Retina (tissue), 1 donor: ENCODE data around the gene ANP32D.
"Not testable (repeated sequence)": the region's sequence is repeated elsewhere in the genome, so short reads cannot be mapped to it uniquely, and the experiment has no call there.

ENCODE experiments used
- DNase-seq: peaks from one replicate; pipeline ENCODE4 v3.0.0-alpha.2; 2016

The ANP32D gene

DNA sequence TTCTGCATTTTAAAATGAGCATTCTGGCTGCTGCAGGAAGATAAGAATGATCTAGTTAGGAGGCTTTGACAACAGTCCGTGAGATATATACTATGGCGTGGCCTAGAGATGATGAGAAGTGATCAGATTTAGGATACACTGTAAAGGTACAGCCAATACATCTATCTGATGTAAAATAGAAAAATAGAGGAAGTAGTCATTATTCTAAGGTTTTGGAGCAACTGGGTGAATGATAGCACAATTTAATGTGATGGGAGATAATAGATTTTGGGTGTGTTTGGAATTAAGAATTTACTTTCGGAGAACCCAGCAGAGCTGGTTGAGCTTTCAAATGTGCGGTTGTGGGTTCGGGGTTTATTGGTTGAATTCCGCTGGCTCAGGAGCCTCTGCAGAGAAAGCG lies at the start of gene ANP32D:
TSS of gene ANP32D (plus strand) at position 301 of the 400 bp plus-strand sequence. CDS start 106 bp downstream, outside the sequence.
- no peak for DNase-seq

DNA sequence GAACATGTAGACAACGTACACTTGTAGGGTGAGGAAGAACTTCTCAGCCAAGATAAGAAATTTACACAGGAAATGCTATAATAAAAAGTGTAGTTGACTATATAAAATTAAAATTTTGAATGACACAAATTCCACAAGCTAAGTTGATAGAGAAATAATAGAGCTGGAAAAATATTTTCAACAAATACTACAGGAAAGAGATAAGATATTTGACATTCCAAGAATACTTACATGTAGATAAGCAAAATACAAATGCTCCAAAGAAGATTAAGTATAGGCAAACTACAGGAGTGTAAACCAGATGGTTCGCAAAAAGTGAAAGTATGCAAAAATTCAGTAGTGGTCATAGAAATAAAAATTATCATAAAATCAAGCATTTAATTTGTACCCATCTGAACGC lies 49.2 kb upstream of the ANP32D start:
- DNase-seq = no peak

DNA sequence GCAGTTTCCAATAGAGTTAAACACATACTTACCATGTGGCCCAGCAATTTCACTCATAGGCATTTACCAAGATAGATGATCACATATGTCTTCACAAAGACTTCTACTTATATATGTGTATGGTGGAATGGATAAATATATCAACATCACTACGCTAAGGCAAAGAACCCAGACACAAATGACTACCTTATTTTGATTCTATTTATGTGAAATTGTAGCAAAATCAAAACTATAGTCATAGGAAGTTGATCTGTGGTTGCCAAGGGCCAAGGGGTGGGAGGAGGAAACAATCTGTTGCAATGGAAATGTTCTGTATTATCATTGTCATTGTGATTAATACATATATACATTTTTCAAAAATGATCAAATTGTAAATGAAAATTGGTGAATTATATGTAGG lies 47.7 kb upstream of the ANP32D start:
- no peak for DNase-seq

DNA sequence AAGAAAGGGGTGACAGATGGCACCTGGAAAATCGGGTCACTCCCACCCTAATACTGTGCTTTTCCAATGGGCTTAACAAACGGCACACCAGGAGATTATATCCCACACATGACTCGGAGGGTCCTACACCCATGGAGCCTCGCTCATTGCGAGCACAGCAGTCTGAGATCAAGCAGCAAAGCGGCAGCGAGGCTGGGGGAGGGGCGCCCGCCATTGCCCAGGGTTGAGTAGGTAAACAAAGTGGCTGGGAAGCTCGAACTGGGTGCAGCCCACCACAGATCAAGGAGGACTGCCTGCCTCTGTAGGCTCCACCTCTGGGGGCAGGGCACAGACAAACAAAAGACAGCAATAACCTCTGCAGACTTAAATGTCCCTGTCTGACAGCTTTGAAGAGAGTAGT lies 38.3 kb upstream of the ANP32D start:
- DNase-seq = not testable (repeated sequence)

DNA sequence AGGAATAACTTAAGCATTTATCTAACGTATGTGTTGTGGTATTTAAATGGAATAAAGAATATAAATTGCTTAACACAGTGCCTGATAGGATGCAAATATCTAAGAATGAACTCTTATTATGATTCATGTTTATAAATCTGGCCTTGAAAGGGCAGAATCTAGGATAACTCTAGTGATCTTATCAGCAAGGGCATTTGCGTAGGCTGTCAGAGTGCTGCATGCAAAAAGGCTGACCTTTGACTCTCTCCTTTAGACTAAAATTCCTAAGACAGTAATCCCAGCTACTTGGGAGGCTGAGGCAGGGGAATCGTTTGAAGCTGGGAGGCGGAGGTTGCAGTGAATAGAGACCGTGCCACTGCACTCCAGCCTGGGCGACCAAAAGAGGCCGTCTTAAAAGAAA lies 31.3 kb upstream of the ANP32D start:
- DNase-seq = no peak

DNA sequence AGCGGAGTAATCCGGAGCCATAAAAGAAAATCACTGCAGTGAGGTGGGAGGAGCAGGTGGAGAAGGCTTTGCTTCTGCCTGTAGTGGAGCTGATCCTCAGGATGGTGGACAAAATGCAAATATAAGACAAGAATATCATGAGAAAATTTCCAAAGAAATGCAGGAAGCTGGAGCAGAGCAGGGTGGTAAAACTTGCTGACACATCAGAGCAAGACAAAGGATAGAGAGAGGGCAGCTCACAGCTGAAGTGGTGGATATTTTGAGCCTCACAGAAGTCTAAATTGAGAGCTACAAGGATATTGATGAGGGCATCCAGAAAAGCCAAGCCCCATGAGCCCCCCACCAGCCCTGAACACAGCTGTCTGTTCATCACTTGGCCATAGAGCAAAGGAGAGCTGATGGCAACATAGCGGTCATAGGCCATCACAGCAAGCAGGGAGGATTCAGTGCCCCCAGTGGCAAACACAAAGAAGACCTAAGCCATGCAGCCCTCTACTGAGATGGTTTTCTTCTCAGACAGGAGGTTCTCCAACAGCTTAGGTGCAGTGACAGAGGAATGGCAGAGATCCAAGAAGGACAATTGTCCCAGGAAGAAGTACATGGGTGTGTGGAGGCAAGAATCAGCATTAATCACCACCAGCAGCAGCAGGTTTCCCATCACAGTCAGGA lies 30.0 kb upstream of the ANP32D start:
- peak; percentile 14 for DNase-seq

DNA sequence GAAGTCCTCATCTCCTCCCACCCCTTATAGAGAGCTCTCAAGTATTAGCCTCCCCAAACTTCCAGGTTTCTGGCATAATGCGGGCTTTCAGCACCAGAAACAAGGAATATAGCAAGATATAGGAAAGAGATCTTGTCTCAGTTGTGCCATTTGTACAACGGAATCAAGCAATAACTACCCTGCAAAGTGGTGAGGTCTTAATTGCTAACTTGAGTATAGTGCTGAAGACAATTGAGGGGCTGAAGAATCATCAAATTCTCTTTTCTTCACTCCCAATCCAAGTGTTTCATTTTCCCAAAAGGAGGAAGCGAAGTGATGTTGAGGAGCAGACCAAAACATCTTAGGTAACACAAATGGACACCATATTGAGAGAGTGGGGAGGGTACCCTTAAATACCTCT lies 26.8 kb upstream of the ANP32D start:
- DNase-seq = no peak

DNA sequence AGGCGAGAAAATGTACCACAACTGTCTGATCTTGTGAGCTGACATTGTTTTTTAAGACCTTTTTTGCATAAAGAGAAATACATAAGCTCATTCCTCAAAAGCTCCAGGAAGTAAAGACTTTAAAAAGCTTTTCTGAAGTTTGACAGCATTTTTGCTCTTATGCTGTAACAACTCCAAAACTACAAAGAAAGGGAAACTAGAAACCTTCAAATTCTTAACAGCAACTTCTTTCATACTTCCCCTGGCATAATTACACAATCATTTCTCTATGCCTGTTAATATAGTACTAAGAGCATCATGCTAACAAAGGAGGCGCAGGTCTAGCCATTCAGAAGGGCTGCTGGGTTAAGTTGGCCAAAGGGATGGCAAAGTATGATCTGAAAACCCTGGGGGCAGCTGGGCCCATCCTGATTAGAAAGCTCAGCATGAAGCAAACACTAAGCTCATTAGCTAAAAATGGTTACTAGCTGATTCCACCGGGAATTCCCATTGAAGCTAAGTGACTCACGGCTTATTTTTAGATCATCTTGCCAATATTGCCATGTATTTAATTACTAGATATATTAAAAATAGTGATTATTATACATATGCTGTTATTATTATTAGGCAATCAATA lies 26.1 kb upstream of the ANP32D start:
- DNase-seq = peak; percentile 7

DNA sequence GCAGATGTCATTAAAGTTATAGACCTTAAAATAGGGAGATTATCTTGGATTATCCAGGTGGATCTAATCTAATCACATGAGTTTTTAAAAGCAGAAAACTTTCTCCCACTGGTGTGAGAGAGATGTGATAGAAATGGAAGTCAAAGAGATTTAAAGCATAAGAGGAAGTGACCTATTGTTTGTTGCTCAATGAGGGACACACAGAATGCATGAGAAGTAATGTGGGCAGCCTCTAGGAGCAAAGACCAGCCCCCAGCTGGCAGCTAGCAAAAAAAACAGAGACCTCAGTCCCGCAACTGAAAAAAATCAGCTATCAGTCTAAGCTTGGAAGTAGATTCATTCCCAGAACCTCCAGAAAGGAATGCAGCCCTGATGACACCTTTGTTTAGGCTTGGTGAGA lies 24.6 kb upstream of the ANP32D start:
- no peak for DNase-seq

DNA sequence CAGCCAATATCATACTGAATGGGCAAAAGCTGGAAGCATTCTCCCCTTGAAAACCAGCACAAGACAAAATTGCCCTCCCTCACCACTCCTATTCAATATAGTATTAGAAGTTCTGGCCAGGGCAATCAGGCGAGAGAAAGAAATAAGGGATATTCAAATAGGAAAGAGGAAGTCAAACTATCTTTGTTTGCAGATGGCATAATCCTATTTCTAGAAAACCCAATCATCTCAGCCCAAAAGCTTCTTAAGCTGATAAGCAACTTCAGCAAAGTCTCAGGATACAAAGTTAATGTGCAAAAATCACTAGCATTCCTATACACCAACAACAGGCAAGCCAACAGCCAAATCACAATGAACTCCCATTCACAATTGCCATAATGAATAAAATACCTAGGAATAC lies 21.0 kb upstream of the ANP32D start:
- DNase-seq = no peak

DNA sequence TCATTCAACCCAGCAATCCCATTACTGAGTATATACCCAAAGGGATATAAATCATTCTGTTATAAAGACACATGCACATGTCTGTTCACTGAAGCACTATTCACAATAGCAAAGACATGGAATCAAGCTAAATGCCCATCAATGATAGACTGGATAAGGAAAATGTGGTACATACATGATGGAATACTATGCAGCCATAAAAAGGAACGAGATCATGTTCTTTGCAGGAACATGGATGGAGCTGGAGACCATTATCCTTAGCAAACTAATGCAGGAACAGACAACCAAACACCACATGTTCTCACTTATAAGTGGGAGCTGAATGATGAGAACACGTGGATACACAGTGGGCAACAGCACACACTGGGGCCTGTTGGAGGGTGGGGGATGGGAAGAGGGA lies 19.4 kb upstream of the ANP32D start:
- DNase-seq = not testable (repeated sequence)

DNA sequence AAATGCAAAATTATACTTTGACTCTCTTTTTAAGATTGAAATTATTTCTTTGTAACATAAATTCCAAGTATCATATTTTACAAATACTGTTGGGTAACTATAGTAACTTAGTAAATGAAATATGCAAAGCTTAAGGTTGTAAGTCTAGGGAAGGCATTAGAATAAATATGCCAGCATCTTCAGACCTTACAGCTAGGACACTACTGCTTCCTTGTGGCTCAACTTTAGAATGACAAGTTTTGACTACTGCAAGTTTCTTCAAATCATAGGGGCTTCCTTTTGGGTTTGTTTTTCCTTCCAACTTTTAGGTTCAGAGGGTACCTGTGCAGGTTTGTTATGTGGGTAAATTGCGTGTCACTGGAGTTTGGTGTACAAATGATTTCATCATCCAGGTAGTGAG lies 17.7 kb upstream of the ANP32D start:
- DNase-seq = no peak

DNA sequence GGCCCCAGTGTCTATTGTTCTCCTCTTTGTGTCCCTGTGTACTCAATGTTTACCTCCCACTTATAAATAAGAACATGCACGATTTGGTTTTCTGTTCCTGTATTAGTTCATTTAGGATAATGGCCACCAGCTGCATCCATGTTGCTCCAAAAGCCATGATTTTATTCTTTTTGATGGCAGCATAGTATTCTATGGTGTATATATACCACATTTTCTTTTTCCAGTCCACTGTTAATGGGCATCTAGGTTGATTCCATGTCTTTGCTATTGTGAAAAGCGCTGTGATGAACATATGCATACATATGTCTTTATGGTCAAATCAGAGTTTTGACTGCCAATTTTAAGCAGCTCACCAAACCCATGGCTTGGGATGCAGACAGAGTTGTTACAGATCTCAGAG lies 17.2 kb upstream of the ANP32D start:
- DNase-seq = no peak

DNA sequence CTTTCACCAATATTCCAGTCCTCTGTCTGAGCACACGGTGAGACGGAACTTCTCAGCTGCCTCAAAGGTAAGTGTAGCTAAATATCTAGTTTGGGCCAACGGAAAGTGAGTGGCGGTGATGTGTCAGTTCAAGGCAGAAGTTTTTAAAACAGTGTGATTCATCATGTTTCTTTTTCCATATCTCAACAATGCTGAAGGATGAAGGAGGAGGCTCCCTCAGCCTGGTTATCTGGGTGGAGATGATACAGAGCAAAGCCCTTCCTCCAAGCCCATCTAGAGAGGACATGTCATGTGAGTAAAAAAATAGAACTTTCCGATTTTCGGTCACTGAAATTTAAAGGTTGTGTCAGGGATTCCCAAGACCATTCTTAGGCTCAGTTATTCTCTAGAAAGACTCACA lies 13.1 kb upstream of the ANP32D start:
- DNase-seq = no peak

DNA sequence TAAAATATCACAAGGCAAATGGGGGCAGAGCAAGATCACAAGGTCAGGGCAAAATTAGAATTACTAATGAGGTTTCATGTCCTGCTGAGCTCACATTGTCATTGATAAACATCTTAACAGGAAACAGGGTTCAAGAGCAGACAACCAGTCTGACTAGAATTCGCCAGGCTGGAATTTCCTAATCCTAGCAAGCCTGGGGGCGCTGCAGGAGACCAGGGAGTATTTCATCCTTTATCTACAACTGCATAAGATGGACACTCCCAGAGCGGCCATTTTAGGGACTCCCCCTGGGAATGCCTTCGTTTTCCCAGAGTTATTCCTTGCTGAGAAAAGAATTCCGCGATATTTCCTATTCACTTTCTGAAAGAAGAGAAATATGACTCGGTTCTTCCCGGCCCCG lies 3.3 kb upstream of the ANP32D start:
- DNase-seq = not testable (repeated sequence)

DNA sequence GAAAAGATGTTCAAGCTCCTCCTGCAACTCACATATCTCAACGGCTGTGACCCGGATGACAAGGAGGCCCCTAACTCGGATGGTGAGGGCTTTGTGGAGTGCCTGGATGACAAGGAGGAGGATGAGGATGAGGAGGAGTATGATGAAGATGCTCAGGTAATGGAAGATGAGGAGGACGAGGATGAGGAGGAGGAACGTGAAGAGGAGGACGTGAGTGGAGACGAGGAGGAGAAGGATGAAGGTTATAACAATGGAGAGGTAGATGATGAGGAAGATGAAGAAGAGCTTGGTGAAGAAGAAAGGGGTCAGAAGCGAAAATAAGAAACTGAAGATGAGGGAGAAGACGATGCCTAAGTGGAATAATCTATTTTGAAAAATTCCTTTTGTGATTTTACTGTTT lies 702 bp downstream of the ANP32D start:
- no peak for DNase-seq

DNA sequence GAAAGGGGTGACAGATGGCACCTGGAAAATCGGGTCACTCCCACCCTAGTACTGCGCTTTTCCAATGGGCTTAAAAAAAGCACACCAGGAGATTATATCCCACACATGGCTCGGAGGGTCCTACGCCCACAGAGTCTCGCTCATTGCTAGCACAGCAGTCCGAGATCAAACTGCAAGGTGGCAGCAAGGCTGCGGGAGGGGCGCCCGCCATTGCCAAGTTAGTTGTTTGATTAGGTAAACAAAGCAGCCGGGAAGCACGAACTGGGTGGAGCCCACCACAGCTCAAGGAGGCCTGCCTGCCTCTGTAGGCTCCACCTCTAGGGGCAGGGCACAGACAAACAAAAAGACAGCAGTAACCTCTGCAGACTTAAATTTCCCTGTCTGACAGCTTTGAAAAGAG lies 2.1 kb downstream of the ANP32D start:
- not testable (repeated sequence) for DNase-seq

DNA sequence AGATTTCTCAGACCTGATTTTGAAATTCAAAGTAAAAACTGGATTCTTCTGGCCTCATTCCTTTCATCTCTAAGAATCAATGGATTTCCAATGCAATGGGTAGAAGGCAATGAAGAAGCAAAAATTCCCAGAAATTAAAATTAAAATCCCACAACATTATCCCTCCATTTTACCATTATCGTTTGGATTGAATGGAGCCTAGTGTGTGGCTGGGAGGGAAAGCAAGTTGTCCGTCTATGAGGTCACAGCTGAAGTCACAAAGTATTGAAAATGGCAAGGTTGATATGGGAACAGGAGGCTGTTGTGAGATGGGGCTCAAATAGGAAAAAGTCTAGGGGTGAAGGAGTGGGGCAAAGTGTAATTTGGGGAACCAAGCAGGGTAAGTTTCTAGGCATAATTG lies 9.8 kb downstream of the ANP32D start, which contains the start of gene C12orf54:
TSS of gene C12orf54 (plus strand) at position 301 of the 400 bp plus-strand sequence. CDS start 799 bp downstream, outside the sequence.
- no peak for DNase-seq

DNA sequence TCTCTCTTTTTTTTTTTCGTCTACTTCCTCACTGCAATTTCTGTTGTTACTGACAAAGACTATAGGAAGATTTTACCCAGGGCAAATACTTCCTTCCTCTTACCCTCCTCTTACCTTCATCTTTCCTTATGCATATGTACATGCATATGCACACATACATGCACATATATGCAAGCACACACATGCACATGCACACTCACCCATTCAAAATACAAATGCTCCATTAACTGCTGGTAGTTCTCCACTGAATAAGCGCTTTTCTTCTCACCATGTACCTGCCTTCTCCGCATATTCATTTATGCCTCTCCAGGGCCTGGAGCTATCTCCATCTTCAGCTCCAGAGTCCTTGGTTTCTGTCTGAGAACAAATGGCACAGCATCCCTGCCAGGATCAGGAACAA lies 10.6 kb downstream of the ANP32D start:
- DNase-seq = no peak

DNA sequence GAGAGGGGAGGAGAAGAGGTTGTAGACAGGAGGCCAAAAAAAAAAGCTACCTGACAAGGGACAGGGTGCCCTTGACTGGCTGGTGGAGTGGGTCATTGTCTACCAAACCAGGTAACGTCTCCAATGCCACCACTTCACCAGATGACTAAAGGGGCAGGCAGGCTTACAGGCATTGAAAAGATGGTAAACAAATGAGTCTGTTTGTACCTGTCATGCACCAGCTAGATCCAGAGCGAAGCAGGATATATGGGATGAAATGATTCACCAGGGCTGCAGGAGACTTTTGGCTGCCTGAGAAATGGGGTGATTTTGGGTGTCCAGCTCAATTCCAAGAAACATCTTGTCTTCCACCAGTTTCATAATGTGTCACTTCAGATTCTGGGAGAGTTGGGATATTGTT lies 13.9 kb downstream of the ANP32D start:
- DNase-seq = no peak

DNA sequence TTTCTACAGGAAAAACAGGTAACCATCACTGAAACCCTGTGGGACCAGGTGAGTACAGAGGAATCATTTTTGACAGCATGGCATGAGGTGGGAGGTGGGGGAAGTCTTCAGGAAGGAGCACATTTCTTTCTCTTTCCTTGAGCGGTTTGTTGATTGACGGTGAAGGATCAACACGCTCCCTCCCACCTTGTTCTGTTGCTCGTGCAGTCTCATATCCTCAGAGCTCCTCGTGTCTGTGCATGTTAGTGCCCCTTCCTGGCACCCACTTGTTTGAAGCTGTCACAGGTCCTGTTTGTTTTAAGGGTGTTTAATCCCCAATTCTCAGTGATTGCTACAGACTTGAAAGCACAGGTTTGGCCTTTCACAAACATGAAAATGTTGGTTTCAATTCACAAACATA lies 14.3 kb downstream of the ANP32D start:
- no peak for DNase-seq

DNA sequence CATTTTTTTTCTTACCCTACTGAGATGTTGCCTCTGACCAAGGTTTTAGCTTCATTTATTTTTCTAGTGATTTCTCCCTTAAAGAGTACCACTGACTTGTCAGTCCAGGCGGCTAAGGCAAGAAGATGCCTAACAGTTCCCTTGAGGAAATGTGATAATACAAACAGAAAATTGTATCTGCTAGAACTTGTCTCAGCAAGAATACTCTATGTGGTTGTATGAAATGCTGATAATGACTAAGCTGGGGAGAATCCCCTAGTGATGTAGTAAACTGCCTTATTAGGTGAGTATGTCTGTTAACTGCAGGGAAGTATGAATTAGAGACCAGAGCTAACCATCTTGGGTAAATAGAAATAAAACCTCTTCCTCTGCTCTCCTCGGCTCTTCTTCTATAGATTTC lies 16.7 kb downstream of the ANP32D start:
- DNase-seq = no peak

DNA sequence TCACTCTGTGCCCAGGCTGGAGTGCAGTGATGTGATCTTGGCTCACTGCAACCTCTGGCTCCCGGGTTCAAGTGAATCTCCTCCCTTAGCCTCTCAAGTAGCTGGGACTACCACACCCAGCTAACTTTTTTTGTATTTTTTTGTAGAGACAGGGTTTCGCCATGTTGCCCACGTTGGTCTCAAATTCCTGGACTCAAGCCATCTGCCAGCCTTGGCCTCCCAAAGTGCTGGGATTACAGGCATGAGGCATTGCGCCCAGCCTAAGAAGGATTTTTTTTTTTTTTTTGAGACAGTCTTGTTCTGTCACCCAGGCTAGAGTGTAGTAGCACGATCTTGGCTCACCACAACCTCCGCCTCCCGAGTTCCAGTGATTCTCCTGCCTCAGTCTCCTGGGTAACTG lies 17.1 kb downstream of the ANP32D start:
- DNase-seq = not testable (repeated sequence)

DNA sequence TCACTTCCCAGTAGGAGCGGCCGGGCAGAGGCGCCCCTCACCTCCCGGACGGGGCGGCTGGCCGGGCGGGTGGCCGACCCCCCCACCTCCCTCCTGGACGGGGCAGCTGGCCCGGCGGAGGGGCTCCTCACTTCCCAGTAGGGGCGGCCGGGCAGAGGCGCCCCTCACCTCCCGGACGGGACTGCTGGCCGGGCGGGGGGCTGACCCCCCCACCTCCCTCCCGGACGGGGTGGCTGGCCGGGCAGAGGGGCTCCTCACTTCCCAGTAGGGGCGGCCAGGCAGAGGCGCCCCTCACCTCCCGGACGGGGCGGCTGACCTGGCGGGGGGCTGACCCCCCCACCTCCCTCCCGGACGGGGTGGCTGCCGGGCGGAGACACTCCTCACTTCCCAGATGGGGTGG lies 27.9 kb downstream of the ANP32D start:
- DNase-seq = not testable (repeated sequence)

DNA sequence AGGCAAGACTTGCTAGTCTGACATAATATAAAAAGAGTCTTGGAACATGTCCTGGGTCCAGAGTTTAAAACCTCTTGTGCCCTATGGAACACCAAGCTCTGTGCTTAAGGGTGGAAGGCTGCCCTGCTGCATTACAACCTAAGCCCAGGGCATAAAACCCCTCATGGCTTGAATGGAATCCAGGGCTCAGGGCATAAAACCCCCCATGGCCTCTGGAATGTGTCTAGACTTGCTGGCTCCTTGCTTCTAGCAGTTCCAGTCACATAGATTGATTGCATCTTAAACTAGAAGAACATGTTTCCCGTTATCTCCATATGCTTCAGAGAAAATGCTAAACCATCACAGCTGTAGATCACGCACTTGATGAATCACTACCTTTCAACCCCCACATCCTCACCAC lies 34.5 kb downstream of the ANP32D start:
- not testable (repeated sequence) for DNase-seq
